ENCODE results near the gene PPDPF.
"Not testable (repeated sequence)": the region's sequence is repeated elsewhere in the genome, so short reads cannot be mapped to it uniquely, and the experiment has no call there.

Gene PPDPF

DNA sequence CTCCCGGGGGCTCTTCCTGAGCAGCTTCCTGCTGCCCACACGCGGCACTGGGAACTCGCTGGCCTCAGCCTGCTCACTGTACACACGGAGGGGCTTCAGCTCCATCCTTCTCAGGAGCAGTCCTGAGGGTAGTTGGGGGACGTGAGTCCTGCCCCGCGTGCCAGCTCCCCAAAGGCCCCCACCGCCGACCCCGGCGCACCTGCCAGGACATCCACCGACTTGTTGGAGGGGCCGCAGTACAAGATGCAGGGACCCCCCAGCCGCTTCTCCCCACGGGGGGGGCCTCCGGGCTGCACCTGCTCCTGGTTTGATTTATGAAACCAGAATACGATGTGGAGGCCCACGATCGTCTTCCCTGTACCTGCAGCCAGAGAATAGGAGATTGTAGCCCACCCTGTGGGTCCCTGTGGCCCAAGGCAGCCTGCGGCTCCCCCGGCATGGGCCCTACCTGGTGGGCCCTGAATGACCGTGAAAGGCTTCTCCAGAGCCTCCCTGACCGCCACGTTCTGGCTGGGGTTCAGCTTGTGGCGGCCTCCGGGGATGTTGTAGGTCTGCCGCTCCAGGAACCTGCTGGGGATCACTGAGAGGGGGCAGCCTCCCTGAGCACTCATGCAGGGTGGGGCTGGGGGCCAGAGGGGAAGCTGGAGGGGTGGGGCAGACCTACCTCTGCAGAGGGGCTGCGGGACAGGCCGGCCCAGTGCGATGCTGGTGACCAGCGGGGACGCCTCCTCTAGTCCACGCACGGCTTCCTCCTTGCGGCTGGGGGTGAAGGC lies 41.2 kb downstream of the PPDPF start:
- no peak for DNase-seq (ENCODE audit: low read depth in 2 of 2, low spot score in 1 of 2)

DNA sequence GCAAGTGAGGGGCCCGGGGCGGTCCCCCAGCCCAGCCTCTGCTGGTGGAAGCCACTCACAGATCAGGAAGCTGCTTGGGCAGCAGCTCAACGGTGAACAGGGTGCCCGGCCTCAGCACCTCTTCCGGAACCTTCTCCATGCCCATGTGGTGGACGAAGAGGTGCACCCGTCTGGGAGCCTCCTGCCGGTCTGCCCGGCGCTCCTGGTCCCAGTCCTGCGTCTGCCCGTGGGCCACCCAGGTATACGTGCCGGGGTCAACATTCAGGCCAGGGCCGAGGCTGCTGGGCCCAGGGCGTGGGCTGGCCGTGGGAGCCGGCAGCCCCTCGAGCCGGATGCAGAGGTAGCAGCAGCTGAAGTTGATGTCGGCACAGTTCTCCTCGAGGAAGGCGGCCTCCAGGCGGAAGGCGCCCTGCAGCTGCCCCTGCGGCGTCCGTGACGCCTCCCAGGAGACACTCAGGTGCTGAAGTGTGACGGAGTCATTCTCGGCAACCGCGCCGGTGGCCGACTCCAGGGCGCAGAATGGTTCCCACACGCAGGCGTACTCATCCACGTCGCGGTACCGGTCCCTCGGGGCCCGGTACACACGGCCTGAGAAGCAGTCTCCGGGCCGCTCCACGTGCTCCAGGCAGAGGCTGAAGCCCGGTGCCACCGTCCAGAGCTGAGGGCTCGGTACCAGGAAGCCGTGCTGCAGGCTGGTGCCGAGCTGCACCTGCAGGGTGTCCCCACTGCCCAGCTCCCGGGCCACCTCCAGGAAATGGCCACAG lies 42.1 kb downstream of the PPDPF start:
- no peak for DNase-seq (ENCODE audit: low read depth in 2 of 2, low spot score in 1 of 2)

DNA sequence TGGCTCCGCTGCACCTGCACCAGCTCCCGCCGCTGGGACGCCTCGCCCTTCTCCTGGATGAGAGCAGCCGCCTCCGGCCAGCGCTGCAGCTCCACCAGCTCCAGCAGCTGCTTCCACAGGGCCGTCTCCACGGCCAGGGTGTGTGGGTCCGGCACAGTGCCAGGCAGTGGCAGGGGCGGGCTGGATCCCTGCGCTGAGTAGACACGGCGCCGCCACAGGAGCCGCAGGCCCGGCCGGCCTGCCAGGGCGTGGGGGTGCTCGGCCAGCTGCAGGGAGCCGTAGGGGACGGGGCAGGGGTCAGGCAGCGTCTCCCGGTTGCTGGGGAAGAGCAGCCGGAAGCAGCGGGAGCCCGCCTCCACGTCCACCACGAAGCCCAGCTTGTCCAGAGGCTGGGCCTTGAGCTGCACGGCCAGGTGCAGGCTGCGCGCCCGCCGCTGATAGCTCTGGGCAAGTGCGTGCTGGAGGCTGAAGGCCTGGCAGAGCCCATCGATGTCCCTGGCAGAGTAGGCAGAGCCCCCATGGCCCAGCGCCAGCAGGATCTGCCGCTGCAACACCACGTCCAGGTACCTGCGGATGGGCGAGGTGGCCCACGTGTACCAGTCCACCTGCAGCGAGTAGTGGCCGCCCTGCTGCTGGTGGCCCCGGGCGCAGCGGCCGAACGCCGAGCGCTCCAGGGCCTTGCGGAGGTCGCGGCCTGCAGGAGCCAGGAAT lies 42.8 kb downstream of the PPDPF start:
- no peak for DNase-seq (ENCODE audit: low read depth in 2 of 2, low spot score in 1 of 2)

DNA sequence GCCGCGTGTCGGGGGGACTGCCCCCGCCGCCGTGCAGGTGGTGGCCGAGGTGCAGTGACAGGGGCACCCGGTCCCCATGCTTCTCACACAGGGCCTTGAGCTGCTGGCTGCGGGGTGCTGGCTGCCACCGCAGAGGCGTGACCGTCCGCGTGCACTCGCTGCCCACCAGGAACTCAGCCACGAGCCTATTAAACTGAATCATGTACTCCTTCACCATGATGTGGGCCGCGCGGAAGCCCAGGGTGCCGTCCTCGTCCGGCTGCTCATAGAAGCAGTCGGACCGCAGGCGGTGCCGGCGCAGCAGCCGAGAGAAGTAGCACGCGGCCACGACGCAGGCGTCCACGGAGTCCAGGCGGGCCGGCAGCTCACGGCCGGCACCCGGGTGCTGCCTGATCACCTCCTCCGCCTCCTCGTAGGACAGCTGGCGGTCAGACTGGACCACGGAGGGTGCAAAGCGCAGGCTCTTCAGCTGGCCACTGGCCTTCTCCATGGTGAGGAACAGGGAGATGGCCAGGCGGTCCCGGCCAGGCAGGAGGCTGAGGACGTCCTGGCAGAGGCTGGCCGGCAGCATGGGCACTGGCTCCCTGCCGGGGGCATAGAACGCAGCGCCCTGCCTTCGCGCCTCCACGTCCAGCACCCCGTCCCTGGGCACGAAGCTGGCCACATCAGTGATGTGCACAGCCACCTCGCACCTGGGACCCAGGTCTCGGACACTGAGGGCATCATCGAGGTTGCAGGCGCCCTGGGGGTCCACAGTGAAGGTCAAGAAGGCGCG lies 43.7 kb downstream of the PPDPF start:
- DNase-seq (ENCODE audit: low read depth in 2 of 2, low spot score in 1 of 2), result no peak

DNA sequence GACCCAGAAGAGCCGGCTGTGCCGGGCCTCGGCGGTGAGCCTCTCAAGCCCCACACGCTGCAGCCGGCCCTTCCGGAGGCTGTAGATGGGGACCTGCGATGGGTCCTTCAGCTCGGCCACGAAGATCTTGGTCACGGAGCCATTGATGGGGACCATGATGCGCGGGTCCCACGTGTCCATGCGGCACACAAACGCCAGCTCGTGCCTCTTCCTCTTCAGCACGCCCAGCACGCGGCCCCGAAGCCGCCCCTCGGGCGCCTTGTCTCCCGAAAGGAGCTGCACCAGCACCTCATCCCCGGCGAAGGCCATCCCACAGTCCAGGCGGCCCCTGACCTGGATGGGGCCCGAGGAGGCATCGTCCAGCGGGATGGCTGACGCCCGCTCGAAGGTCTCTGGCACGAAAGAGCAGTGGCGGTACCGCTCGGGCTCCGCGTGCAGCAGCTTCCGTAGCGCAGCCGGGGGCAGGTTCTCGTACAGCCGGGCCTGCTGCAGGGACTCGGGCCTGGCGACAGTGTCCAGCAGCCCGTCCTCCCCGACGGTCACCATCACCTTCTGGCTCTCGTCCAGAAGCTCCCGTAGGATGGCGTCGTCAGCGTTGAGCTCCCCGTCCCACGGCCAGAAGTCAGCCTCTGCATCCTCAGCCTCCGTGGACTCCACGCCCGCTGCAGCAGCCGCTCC lies 44.6 kb downstream of the PPDPF start:
- no peak for DNase-seq (ENCODE audit: low read depth in 2 of 2, low spot score in 1 of 2)

DNA sequence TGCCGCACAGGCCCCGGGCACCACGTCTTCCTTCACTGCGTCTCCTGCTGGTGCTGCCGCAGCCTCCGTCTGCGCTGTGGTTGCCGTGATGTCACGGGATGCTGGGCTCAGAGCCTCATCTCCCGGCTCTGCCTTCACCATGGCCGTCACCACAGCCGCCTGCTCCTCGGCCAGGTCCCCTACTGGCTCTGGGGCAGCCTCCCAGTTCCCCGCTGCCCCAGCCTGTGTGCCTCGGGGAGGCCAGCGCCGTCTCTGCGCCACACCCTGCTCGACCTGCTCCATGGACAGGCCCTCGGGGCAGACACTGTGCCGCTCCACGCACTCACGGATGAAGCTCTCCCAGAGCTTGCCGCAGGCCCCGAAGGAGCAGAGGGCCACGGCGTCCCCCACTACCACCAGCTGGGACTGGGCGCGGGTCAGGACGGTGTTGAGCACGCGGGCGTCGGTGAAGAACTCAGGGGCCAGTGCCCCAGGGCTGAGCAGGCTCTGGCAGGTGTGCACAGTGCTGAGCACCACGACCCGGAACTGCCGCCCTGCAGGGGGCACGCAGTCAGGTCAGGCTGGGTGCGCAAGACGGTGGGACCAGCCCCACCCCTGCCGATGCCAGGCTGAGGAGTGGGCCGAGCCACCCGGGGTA lies 45.3 kb downstream of the PPDPF start:
- DNase-seq (ENCODE audit: low read depth in 2 of 2, low spot score in 1 of 2), result no peak

DNA sequence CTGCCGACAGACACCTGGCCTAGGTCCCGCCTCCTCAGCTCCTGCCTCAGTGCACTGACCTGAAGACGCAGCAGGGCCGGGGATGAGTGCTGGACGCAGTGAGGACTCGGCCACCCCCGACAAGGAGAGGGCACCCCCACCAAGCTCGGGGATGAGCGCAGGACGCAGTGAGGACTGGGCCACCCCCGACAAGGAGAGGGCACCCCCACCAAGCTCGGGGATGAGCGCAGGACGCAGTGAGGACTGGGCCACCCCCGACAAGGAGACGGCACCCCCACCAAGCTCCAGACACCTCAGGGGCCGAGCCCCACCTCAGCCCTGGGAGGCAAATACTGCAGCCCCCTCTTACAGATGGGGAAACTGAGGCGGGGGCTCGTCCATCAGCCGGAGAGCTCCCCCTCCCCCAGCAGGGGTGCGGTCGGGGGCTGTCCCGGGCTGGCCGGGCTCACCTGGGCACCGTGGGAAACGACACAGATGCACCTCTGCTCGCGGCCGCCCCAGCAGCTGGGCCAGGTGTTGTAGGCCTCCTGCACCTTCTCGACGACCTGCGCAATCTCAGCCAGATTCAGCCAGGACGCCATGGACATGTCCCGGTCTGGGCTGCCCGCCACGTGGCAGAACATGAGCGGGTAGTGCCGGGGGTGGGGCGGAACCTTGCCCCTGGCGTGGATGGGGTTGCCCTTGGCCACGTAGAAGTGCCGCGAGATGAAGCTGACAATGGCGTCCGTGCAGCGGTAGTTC lies 46.0 kb downstream of the PPDPF start:
- DNase-seq (ENCODE audit: low read depth in 2 of 2, low spot score in 1 of 2), result no peak

DNA sequence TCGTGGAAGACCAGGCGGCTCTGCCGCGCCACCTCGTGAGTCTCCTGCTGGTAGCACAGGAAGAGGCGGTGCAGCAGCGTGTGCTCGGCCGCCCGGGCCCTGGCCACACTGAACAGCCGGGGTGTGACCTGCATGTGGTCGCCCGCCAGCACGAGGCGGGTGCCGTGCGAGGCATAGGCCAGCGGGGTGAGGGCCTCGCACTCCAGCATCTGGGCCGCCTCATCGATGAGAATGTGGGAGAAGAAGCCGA lies 46.5 kb downstream of the PPDPF start:
- DNase-seq (ENCODE audit: low read depth in 2 of 2, low spot score in 1 of 2), result no peak

DNA sequence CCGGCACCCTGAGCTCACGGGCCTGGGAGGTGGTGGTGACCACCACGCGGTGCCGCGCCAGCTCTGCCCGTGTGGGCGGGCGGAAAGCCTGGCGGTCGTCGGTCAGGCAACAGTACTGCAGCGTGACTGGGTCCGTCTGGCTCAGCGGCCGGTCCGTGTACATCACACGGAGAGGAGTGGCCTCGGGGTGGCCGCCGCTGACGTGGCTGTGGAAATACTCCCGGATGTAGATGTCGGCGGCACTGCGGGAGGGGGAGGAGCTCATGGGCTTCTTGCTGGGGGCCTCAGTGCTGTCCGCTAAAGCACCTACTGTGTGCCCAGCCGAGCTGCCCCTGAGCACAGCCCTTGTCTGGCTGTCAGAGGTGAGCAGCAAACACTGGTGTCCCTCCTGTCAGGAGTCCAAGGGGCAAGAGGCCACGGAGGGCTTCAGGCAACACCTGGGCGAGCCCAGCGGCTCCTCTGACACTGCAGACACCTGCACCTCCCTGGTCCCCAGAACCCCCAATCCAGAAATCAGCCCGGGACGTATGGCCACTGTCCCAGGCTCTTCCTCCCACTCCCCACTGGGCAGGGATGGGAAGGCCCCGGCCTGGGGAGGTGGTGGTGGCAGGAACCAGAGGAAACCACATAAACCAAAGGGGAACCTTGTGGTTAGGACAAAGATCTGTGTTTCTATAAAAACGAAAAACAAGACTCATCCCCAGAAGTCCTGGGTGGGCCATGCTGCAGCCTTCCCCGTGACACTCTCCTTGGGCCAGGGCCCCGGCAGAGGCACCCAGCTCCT lies 47.0 kb downstream of the PPDPF start:
- DNase-seq (ENCODE audit: low read depth in 2 of 2, low spot score in 1 of 2), result no peak

DNA sequence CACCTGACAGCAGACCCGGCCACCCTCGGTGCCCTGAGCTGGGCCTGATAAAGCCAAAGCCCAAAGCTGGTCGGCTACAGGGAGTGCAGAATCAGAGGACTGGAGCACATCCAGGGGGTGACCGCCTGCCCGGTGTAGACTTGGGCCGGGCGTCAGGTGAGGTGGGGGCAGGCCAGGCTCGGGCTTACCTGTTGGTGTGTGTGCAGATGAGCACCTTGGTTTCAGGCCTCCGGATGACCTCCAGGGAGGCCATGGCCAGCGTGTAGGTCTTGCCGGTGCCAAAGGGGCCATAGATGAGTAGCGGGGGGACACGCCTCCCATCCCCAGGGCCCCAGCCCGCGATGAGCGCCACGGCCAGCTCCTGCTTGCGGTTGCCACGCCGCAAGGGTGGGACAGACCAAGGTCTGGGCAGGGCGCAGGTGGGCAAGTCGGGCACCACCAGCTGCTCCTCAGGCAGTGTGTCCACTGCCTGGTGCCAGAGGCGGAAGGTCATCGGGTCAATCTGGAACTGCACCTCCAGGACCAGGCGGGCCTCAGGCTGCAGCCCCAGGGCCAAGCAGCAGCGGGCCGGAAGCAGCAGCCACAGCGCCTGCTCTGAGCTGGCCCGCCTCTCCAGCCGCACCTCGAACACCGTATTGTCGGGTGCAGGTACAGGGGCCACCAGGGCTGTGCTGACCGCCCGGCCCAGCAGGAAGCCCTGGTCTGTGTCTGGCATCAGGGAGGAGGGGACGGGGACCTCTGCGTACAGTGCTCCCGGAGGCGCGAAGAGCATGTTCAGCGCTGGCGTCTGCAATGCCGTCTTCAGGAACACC lies 47.8 kb downstream of the PPDPF start:
- DNase-seq (ENCODE audit: low read depth in 2 of 2, low spot score in 1 of 2), result no peak

DNA sequence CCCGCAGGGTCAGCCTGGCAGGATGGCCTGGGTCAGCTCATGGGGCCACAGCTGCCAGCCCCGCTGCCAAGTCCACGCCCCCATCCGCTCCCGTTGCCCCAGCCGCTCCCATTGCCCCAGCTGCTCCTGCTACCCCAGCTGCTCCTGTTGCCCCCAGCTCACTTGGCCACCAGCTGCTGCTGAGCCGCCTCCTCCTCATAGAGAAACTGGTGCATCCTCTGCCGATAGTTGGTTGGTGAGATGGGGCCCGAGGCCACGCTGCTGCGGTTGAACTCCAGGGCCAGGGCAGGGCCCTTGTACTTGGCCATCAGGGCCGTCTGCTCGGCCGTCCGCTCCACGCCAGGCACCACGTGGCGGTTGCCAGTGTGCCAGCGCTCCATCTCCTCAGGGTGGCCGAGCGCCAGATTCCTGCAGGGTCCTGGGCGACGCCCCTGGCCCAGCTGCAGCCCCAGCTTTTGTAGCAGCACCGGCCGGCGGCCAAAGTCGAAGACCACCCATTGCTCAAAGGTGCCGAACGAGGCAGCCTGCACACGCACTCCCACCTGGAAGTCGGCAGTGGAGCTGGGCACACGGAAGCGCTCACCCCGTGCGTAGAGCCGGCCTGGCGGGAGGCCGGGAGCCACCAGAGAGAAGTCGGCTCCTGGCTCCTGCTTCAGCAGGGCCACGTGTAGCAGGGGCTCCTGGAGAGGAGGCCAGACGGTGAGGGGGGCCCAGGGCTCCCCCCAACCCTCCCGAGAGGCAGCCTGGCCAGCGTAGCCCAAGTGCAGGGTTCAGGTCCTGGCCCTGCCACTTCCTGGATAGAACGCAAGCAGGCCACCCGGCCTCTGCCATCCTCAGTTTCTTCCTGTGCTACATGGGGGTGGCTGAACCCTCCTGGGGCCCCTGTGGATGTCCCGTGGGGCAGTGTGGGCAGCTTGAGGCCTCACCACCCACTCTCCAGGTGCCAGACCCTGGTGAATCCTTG lies 48.7 kb downstream of the PPDPF start:
- DNase-seq (ENCODE audit: low read depth in 2 of 2, low spot score in 1 of 2), result no peak

DNA sequence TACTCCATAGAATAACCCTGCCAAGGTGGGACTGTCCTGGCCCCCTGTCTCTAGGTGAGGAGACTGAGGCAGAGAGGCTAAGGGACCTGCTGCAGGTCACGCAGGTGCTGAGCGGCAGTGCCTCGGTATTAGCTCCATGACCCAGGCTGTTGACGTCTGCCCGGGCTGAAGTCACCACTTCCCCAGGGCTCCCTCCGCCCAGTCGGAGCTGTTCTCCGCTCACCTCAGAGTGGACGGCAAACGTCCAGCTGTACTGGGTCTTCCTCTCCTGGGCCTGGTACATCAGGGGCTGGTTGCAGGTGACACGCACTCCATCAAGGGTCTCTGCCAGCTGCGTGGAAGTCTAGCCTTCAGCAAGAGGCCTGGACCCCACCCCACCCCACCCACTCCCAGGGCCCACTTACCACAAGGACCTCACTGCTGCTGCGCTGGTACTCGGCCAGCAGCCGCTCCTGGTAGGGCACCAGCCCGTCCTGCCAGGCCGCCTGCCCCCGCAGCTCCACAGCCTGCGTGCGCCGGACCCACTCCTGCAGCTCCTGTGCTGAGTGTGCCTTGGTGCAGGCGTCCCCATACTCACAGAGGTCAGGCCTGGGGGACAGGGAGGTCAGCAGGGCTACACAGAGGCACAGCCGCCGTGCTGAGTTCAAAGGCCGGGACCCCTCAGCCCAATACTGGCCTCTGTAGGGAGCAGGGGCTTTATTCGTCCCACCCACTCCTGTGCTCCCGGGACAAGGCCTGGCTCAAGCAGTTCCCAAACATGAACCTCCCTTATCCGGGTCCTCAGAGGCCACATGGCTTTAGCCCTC lies 49.9 kb downstream of the PPDPF start:
- no peak for DNase-seq (ENCODE audit: low read depth in 2 of 2, low spot score in 1 of 2)

DNA sequence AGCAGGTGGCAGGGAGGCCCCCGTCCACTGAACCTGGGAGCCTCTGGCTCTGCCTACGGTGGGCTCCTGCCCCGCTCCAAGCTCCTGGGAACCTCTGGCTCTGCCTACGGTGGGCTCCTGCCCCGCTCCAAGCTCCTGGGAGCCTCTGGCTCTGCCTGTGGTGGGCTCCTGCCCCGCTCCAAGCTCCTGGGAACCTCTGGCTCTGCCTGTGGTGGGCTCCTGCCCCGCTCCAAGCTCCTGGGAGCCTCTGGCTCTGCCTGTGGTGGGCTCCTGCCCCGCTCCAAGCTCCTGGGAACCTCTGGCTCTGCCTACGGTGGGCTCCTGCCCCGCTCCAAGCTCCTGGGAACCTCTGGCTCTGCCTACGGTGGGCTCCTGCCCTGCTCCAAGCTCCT lies 50.5 kb downstream of the PPDPF start:
- not testable (repeated sequence) for DNase-seq (ENCODE audit: low read depth in 2 of 2, low spot score in 1 of 2)

Measured in stimulated activated CD8-positive, alpha-beta memory T cell treated with anti-CD3 and anti-CD28 coated beads, Interleukin-4, amount 100 ng/mL, for 1 hour (primary cell).